Trophoblast cell (in vitro differentiated cells and primary cell): ENCODE measurements around the gene SRCIN1.

Source experiments
- DNase-seq, 2 donors: peaks; one replicate each; pipeline ENCODE4 v3.0.0-alpha.2; 2016
- H2AFZ ChIP-seq: 2 replicates; pipeline ENCODE4 v1.6.1; 2013; ENCODE audit warnings: low read length, moderate library complexity, mild to moderate bottlenecking; ENCODE audit not compliant: insufficient read depth, poor library complexity
- H2AK5ac ChIP-seq: 2 replicates; pipeline ENCODE4 v1.6.1; 2013; ENCODE audit warnings: mild to moderate bottlenecking, low read length
- H2BK120ac ChIP-seq: 2 replicates; pipeline ENCODE4 v1.6.1; 2013; ENCODE audit warnings: low read length, mild to moderate bottlenecking, moderate library complexity; ENCODE audit not compliant: insufficient read depth, poor library complexity
- H2BK12ac ChIP-seq: 2 replicates; pipeline ENCODE4 v1.6.1; 2013; ENCODE audit warnings: mild to moderate bottlenecking, low read length, moderate library complexity
- H2BK5ac ChIP-seq: 2 replicates; pipeline ENCODE4 v1.6.1; 2013; ENCODE audit warnings: low read length, low read depth, moderate library complexity, mild to moderate bottlenecking; ENCODE audit not compliant: poor library complexity
- H3K14ac ChIP-seq: 2 replicates; pipeline ENCODE4 v1.6.1; 2013; ENCODE audit warnings: mild to moderate bottlenecking, low read length
- H3K18ac ChIP-seq: 2 replicates; pipeline ENCODE4 v1.6.1; 2013; ENCODE audit warnings: mild to moderate bottlenecking, low read length
- H3K23ac ChIP-seq: 2 replicates; pipeline ENCODE4 v1.6.1; 2013; ENCODE audit warnings: low read length
- H3K27ac ChIP-seq: 2 replicates; pipeline ENCODE4 v1.5.1; 2013; ENCODE audit warnings: low read depth, mild to moderate bottlenecking, inconsistent platforms, low read length, moderate library complexity
- H3K27me3 ChIP-seq: 2 replicates; pipeline ENCODE4 v1.6.1; 2013; ENCODE audit warnings: inconsistent platforms, mild to moderate bottlenecking, low read length, moderate library complexity; ENCODE audit not compliant: insufficient read depth
- H3K36me3 ChIP-seq, 2 experiments: 1 replicate in 1 of 2; 2 replicates in 1 of 2; pipeline ENCODE4 v1.6.1; 2013; ENCODE audit warnings: low read length in 2 of 2, mild to moderate bottlenecking in 2 of 2, moderate library complexity in 1 of 2; ENCODE audit not compliant: insufficient read depth in 2 of 2, control insufficient read depth in 1 of 2
- H3K4ac ChIP-seq: 2 replicates; pipeline ENCODE4 v1.6.1; 2013; ENCODE audit warnings: low read depth, mild to moderate bottlenecking, low read length, moderate library complexity
- H3K4me1 ChIP-seq, 2 experiments: 1 replicate in 1 of 2; 2 replicates in 1 of 2; pipeline ENCODE4 v1.6.1; 2013; ENCODE audit warnings: low read length in 2 of 2, mild to moderate bottlenecking in 2 of 2, moderate library complexity in 1 of 2; ENCODE audit not compliant: insufficient read depth in 2 of 2, control insufficient read depth in 1 of 2
- H3K4me2 ChIP-seq: 2 replicates; pipeline ENCODE4 v1.6.1; 2013; ENCODE audit warnings: inconsistent platforms, mild to moderate bottlenecking, low read length, moderate library complexity
- H3K4me3 ChIP-seq: 2 replicates; pipeline ENCODE4 v1.5.1; 2013; ENCODE audit warnings: mild to moderate bottlenecking, low read depth, low read length, inconsistent platforms
- H3K79me1 ChIP-seq: one replicate; pipeline ENCODE4 v1.6.1; 2013; ENCODE audit warnings: low read length
- H3K79me2 ChIP-seq: 2 replicates; pipeline ENCODE4 v1.6.1; 2013; ENCODE audit warnings: low read length, mild to moderate bottlenecking; ENCODE audit not compliant: control insufficient read depth, insufficient read depth, poor library complexity
- H3K9ac ChIP-seq: 2 replicates; pipeline ENCODE4 v1.6.1; 2013; ENCODE audit warnings: mild to moderate bottlenecking, low read length
- H3K9me3 ChIP-seq: 2 replicates; pipeline ENCODE4 v1.6.1; 2013; ENCODE audit warnings: low read depth, mild to moderate bottlenecking, control low read depth, inconsistent platforms, low read length; ENCODE audit not compliant: insufficient read depth
- H4K12ac ChIP-seq: 2 replicates; pipeline ENCODE4 v1.6.1; 2013; ENCODE audit warnings: low read depth, mild to moderate bottlenecking, low read length, moderate library complexity
- H4K8ac ChIP-seq: 2 replicates; pipeline ENCODE4 v1.6.1; 2013; ENCODE audit warnings: low read depth, mild to moderate bottlenecking, low read length, moderate library complexity
- H4K91ac ChIP-seq: one replicate; pipeline ENCODE4 v1.6.1; 2013; ENCODE audit warnings: low read depth, mild to moderate bottlenecking, low read length, moderate library complexity
- WGBS: extraction: QIAGEN DNeasy Blood & Tissue Kit; methylation state at CpG from one replicate; pipeline ENCODE4 v1.1.7; 2013; ENCODE audit warnings: missing lambda C conversion rate; ENCODE audit not compliant: insufficient read length, insufficient coverage; ENCODE audit errors: extremely low coverage; 5-methylcytosine and 5-hydroxymethylcytosine counted together

The SRCIN1 gene

DNA sequence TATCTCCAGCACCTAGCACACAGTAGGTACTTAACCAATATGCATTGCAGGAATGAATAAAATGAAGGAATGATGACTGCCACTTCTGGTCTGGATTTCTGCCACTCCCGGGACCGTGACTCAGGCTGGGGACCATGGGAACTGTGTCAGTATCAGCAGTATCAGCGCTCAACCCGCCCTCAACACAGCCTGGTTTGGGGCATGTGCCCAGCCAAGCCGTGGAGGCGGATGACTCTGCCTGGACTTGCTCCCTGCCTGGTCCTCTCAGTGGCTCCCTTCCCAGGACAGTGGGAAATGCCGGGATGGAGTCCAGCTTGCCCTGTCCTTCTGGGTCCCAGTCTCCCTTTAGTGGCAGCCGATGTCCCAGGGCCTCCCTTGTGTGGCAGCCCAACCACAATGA lies 55.1 kb downstream of the SRCIN1 start:
- no peak overlapping the region for H3K14ac ChIP-seq
- H2BK5ac ChIP-seq, result no peak overlapping the region
- no peak overlapping the region for H3K23ac ChIP-seq
- no peak overlapping the region for H2BK120ac ChIP-seq
- H2BK12ac ChIP-seq, result no peak overlapping the region
- H3K4me1 ChIP-seq, result no peaks in the 10 kb centered on the region
- H2AK5ac ChIP-seq, result no peak overlapping the region
- H4K91ac ChIP-seq, result no peak overlapping the region
- no peak overlapping the region for H3K4ac ChIP-seq
- no peak overlapping the region for H4K12ac ChIP-seq
- H3K9ac ChIP-seq, result no peak overlapping the region
- H3K27me3 ChIP-seq, result no peaks in the 10 kb centered on the region
- no peak overlapping the region for H3K27ac ChIP-seq
- no peak overlapping the region for H4K8ac ChIP-seq
- no CpG with 5 or more reads among the region's 8 CpGs for WGBS
- no peak overlapping the region for H3K18ac ChIP-seq
- no peaks in the 10 kb centered on the region for H3K79me1 ChIP-seq
- no peaks in the 10 kb centered on the region for H3K79me2 ChIP-seq
- H3K36me3 ChIP-seq, result no peaks in the 10 kb centered on the region
- DNase-seq, result peak; percentile 27 to 42
- H2AFZ ChIP-seq, result no peak overlapping the region
- no peak overlapping the region for H3K4me3 ChIP-seq
- no peak overlapping the region for H3K4me2 ChIP-seq
- no peaks in the 10 kb centered on the region for H3K9me3 ChIP-seq

DNA sequence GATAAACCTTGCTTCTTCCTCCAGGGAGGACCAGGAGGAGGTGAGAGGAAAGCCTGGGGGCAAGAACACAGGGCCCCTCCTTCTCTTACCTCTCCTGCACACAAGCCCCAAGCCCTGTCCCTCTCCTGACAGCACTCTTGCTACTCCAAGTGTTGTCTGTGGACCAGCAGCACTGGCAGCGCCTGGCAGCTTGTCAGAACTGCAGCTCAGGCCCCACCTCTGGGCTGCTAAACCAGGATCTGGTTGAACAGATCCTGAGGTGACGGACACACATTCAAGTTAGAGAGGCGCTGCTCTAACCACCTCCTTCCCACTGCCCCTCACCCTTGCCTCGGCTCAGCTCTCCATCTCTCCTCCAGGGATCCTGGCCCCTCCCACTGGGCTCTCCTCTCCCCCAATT lies 56.5 kb downstream of the SRCIN1 start:
- H3K9ac ChIP-seq, result no peak overlapping the region
- H2AFZ ChIP-seq, result no peak overlapping the region
- no peak overlapping the region for H3K18ac ChIP-seq
- no peak overlapping the region for H3K4ac ChIP-seq
- no peak overlapping the region for H4K12ac ChIP-seq
- no peak overlapping the region for H2AK5ac ChIP-seq
- H3K14ac ChIP-seq, result no peak overlapping the region
- H3K36me3 ChIP-seq, result no peaks in the 10 kb centered on the region
- no peak overlapping the region for H3K4me3 ChIP-seq
- H3K4me1 ChIP-seq, result no peaks in the 10 kb centered on the region
- no peaks in the 10 kb centered on the region for H3K27me3 ChIP-seq
- DNase-seq, result no peak
- H3K27ac ChIP-seq, result no peak overlapping the region
- no peak overlapping the region for H2BK120ac ChIP-seq
- no peaks in the 10 kb centered on the region for H3K9me3 ChIP-seq
- H3K79me1 ChIP-seq, result no peaks in the 10 kb centered on the region
- H4K8ac ChIP-seq, result no peak overlapping the region
- no peak overlapping the region for H4K91ac ChIP-seq
- H2BK5ac ChIP-seq, result no peak overlapping the region
- WGBS, result no CpG with 5 or more reads among the region's 4 CpGs
- H3K79me2 ChIP-seq, result no peaks in the 10 kb centered on the region
- H3K23ac ChIP-seq, result no peak overlapping the region
- H3K4me2 ChIP-seq, result no peak overlapping the region
- no peak overlapping the region for H2BK12ac ChIP-seq

DNA sequence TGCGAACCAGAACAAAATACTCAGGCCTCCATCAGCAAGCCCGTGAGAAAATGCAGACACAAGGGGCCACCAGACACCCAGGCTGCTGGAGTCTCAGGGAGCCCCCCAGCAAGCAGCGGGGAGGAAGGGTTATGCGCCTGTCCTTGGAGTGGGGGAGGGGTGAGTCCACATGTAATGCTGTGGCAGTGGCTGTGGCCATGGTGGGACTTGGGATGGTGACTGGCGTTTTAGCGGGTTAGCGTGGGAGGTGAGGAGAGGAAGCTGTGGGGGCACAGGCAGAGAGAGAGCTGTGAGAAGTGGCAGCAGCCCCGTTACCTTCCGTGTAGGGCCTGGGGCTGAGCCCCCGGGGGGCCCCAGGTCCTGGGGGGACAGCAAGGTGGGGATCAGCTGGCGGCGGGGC lies 58.3 kb downstream of the SRCIN1 start:
- no peak overlapping the region for H3K18ac ChIP-seq
- no peak overlapping the region for H4K91ac ChIP-seq
- no peak overlapping the region for H3K23ac ChIP-seq
- no peaks in the 10 kb centered on the region for H3K36me3 ChIP-seq
- H3K9ac ChIP-seq, result no peak overlapping the region
- no peaks in the 10 kb centered on the region for H3K27me3 ChIP-seq
- H3K9me3 ChIP-seq, result no peaks in the 10 kb centered on the region
- no peak overlapping the region for H3K4me3 ChIP-seq
- no peak overlapping the region for H3K4ac ChIP-seq
- no peaks in the 10 kb centered on the region for H3K79me2 ChIP-seq
- no peak overlapping the region for H2BK12ac ChIP-seq
- no peak overlapping the region for H3K27ac ChIP-seq
- H2BK5ac ChIP-seq, result no peak overlapping the region
- DNase-seq, result no peak
- no peak overlapping the region for H2AFZ ChIP-seq
- H4K12ac ChIP-seq, result no peak overlapping the region
- H2BK120ac ChIP-seq, result no peak overlapping the region
- H4K8ac ChIP-seq, result no peak overlapping the region
- no peaks in the 10 kb centered on the region for H3K4me1 ChIP-seq
- no peak overlapping the region for H3K4me2 ChIP-seq
- WGBS, result no CpG with 5 or more reads among the region's 12 CpGs
- no peaks in the 10 kb centered on the region for H3K79me1 ChIP-seq
- no peak overlapping the region for H2AK5ac ChIP-seq
- H3K14ac ChIP-seq, result no peak overlapping the region

DNA sequence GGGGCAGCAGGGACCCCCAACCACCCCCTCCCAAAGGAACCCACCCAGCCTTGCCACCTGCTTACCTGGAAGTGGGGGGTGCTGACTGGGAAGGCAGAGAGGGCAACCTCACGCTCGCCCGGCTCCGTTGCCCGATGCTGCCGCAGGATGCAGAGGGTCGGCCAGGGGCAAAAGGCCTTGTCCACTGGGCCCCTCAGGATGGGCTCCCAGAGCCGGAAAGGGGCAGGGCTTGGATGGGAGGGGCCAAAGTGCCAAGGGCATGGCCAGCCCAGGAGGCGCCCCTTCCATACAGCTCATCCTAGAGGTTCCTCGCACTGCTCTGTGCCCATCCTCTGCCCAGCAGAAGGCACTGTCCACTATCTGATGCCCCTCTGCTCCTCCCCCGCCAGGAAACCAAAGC lies 59.4 kb downstream of the SRCIN1 start:
- H3K79me2 ChIP-seq, result no peaks in the 10 kb centered on the region
- no peak for DNase-seq

More for the DNA sequence above, 59.4 kb downstream of the SRCIN1 start:
- Histone ChIP-seq H3K9me3 (no peaks in the 10 kb centered on the region), H3K36me3 (no peaks in the 10 kb centered on the region), H3K9ac (no peak overlapping the region), H2AK5ac (no peak overlapping the region), H2BK120ac (no peak overlapping the region), H2BK12ac (no peak overlapping the region), H4K91ac (no peak overlapping the region), H3K27me3 (no peaks in the 10 kb centered on the region), H3K4me3 (no peak overlapping the region), H3K18ac (no peak overlapping the region), H4K8ac (no peak overlapping the region), H3K27ac (no peak overlapping the region), H4K12ac (no peak overlapping the region), H3K4me2 (no peak overlapping the region), H3K4me1 (no peaks in the 10 kb centered on the region), H2BK5ac (no peak overlapping the region), H2AFZ (no peak overlapping the region), H3K4ac (no peak overlapping the region), H3K79me1 (no peaks in the 10 kb centered on the region), H3K23ac (no peak overlapping the region), H3K14ac (no peak overlapping the region)
- WGBS, result no CpG with 5 or more reads among the region's 11 CpGs
